ENCODE measurements around the gene PRR23E.

The PRR23E gene

DNA sequence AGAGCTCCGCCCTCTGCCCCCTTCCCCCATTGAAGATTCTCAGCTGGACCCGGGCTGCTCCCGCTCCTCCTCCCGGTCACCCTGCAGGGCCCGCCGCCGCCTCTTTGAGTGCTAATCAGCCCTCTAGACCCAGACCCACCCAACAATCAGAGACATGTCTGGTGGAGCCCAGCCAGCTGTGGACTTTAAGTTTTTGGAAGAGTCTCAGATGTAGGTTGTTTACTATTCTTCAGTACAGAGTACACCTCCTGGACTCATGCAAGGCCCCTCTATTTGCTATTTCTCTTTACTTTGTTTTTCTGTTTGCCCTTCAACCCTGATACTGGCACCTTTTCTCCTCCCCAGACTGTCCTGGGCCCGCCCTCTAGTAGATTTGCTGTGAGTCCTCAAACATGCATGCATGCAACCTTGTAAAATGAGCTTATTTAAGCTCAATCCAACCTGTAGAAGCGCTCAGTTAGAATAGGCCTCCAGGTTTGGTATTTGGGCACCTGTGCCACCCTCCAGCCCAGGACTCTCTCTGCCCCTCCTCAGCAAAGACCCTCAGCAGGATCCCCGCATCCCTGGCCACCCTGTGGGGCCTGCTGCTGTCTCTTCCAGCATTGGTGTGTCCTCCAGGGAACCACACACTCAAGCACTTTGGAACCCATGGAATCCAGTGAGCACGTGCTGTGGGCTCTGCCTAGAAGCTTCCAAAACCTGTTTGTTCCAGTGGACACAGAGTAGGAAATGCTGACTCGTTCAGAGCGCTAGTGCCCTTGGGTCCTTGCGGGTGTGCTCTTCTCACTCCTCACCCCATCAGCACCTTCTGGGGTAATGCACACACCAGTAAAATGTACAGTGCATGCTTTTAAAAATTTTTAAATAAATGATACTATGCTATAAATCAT, 4.6 kb downstream of the PRR23E start:
- Histone ChIP-seq H3K27me3 (ENCODE audit: insufficient read depth, poor library complexity, severe bottlenecking) (no peaks in the 10 kb centered on the region), H3K27ac (replicated peaks) (no peak overlapping the region), H3K4me3 (replicated peaks; ENCODE audit: insufficient read depth, low read length) (no peak overlapping the region)
- DNase-seq (ENCODE audit: low read depth in 1 of 2, low spot score in 1 of 2) = no peak
- TF ChIP-seq POLR2AphosphoS5 (IDR thresholded peaks at IDR 0.05; ENCODE audit: low read depth) = no peak
- TF ChIP-seq, protein P1, sequence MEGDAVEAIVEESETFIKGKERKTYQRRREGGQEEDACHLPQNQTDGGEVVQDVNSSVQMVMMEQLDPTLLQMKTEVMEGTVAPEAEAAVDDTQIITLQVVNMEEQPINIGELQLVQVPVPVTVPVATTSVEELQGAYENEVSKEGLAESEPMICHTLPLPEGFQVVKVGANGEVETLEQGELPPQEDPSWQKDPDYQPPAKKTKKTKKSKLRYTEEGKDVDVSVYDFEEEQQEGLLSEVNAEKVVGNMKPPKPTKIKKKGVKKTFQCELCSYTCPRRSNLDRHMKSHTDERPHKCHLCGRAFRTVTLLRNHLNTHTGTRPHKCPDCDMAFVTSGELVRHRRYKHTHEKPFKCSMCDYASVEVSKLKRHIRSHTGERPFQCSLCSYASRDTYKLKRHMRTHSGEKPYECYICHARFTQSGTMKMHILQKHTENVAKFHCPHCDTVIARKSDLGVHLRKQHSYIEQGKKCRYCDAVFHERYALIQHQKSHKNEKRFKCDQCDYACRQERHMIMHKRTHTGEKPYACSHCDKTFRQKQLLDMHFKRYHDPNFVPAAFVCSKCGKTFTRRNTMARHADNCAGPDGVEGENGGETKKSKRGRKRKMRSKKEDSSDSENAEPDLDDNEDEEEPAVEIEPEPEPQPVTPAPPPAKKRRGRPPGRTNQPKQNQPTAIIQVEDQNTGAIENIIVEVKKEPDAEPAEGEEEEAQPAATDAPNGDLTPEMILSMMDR (IDR thresholded peaks at IDR 0.05; ENCODE audit: insufficient read depth, low read length) = no peak
- TF ChIP-seq, protein P2, sequence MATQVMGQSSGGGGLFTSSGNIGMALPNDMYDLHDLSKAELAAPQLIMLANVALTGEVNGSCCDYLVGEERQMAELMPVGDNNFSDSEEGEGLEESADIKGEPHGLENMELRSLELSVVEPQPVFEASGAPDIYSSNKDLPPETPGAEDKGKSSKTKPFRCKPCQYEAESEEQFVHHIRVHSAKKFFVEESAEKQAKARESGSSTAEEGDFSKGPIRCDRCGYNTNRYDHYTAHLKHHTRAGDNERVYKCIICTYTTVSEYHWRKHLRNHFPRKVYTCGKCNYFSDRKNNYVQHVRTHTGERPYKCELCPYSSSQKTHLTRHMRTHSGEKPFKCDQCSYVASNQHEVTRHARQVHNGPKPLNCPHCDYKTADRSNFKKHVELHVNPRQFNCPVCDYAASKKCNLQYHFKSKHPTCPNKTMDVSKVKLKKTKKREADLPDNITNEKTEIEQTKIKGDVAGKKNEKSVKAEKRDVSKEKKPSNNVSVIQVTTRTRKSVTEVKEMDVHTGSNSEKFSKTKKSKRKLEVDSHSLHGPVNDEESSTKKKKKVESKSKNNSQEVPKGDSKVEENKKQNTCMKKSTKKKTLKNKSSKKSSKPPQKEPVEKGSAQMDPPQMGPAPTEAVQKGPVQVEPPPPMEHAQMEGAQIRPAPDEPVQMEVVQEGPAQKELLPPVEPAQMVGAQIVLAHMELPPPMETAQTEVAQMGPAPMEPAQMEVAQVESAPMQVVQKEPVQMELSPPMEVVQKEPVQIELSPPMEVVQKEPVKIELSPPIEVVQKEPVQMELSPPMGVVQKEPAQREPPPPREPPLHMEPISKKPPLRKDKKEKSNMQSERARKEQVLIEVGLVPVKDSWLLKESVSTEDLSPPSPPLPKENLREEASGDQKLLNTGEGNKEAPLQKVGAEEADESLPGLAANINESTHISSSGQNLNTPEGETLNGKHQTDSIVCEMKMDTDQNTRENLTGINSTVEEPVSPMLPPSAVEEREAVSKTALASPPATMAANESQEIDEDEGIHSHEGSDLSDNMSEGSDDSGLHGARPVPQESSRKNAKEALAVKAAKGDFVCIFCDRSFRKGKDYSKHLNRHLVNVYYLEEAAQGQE (IDR thresholded peaks at IDR 0.05; ENCODE audit: insufficient replicate concordance, low read depth) = no peak
- TF ChIP-seq GABPA (IDR thresholded peaks at IDR 0.05; ENCODE audit: low read depth) = no peak
- no peak for TF ChIP-seq SPI1 (IDR thresholded peaks at IDR 0.05; ENCODE audit: borderline replicate concordance, low read depth)

DNA sequence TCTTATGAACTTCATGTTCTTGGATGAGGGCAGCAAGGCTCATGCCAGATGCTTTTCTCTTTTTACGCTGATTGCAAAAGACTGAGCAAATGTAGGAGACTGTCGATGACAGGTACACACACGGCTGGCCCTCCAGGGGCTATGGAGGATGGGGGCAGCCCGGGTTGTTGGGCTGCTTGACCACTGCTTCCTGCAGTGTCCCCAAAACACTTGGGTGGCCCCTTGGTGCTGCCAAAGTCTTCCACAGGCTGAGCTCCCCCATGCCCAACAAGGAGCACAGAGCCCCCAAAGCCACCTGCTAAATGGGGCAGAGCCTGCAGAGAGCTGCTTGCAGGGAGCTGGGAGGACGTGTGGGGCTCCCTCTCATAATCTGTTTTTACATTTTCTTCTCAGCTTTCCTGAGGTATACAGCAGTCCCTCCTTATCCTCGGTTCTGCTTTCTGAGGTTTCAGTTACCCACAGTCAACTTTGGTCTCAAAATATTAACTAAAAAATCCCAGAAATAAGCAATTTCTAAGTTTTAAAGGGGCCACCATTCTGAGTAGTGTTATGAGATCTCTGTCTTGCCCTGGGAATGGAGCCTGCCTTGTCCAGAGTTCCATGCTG, 7.3 kb downstream of the PRR23E start:
- DNase-seq (ENCODE audit: low read depth in 1 of 2, low spot score in 1 of 2) = no peak
- H3K4me3 ChIP-seq (replicated peaks; ENCODE audit: insufficient read depth, low read length) = no peak overlapping the region
- no peak overlapping the region for H3K27ac ChIP-seq (replicated peaks)
- no peak for TF ChIP-seq GABPA (IDR thresholded peaks at IDR 0.05; ENCODE audit: low read depth)
- TF ChIP-seq, protein P2 (IDR thresholded peaks at IDR 0.05; ENCODE audit: insufficient replicate concordance, low read depth) = no peak
- TF ChIP-seq, protein P1 (IDR thresholded peaks at IDR 0.05; ENCODE audit: insufficient read depth, low read length) = no peak
- no peak for TF ChIP-seq SPI1 (IDR thresholded peaks at IDR 0.05; ENCODE audit: borderline replicate concordance, low read depth)
- no peak for TF ChIP-seq POLR2AphosphoS5 (IDR thresholded peaks at IDR 0.05; ENCODE audit: low read depth)
- H3K27me3 ChIP-seq (ENCODE audit: insufficient read depth, poor library complexity, severe bottlenecking) = no peaks in the 10 kb centered on the region

DNA sequence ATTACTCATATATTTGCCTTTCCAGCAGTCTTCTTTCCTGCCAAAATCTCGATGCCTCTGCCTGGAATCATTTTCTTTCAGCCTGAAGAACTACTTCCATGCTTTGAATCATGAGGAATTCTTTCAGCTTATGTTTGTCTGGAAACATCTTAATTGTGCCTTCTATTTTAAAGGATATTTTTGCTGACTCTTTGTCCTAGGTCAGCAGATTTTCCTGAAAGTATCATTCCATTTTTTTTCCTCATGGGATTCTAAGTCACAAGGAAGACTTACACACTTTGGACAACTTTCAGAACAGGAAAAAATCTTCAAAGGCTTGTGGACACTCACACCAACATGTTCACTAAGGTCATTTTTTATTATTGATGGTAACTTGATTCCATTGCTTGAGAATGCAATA, 10.1 kb downstream of the PRR23E start:
- TF ChIP-seq GABPA (IDR thresholded peaks at IDR 0.05; ENCODE audit: low read depth) (no peak), SPI1 (IDR thresholded peaks at IDR 0.05; ENCODE audit: borderline replicate concordance, low read depth) (no peak), POLR2AphosphoS5 (IDR thresholded peaks at IDR 0.05; ENCODE audit: low read depth) (no peak)
- TF ChIP-seq, protein P1 (IDR thresholded peaks at IDR 0.05; ENCODE audit: insufficient read depth, low read length) = no peak
- TF ChIP-seq, protein P2 (IDR thresholded peaks at IDR 0.05; ENCODE audit: insufficient replicate concordance, low read depth) = no peak
- no peak for DNase-seq (ENCODE audit: low read depth in 1 of 2, low spot score in 1 of 2)
- Histone ChIP-seq H3K4me3 (replicated peaks; ENCODE audit: insufficient read depth, low read length) (no peak overlapping the region), H3K27me3 (ENCODE audit: insufficient read depth, poor library complexity, severe bottlenecking) (no peaks in the 10 kb centered on the region), H3K27ac (replicated peaks) (no peak overlapping the region)
